NCI-H2107 treated with DMSO at 0.1 percent for 48 hours (cell line): ENCODE measurements around the gene ZDHHC16.
"Not testable (repeated sequence)": the region's sequence is repeated elsewhere in the genome, so short reads cannot be mapped to it uniquely, and the experiment has no call there.

Source experiments
- DNase-seq: peaks from one replicate; lab custom pipeline; 2025; ENCODE audit not compliant: unreplicated experiment; lab: John Stamatoyannopoulos, UW

The ZDHHC16 gene

DNA sequence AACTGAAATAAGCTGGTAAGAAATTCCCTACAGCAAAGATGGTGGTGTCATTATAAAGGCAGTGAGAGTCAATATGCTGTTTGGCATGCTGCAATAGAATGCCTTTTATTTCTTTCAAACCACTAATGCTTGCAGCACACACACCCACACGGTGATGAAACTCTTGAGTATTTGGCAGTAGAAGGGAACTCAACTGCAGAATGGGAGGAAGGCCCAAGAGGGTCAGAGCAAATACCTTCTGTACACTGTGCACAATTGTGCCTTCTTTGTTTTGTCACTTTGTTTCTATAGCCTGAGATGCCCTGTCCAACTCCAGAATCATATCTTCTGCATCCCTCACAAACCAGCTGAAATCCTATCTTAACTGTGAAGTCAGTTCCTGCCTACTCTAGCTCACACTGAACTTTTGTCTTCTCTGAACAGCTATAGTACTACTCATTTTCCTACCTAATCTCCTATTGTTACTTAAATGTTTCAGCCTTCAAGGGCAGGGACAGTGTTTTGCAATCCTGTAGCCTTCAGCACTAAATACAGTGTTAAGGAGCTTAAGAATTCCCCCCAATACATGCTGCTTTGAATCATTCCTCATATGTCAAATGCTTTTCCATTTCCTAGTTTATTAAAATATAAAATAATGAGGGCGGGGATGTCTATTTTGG lies 30.1 kb downstream of the ZDHHC16 start:
- DNase-seq = no peak

DNA sequence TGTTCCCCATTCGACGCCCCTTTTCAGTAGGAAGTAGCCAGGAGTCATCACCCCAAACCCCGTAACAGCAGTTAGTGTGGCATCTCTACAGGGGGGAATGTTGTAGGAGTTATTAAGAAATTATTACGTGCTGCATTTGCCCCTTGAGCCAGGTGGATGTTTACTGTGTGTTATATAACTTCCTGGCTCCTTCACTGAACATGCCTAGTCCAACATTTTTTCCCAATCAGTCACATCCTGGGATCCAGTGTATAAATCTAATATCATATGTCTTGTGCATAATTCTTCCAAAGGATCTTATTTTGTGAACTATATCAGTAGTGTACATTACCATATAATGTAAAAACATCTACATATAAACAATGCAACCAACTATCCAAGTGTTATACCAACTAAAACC lies 33.4 kb downstream of the ZDHHC16 start:
- not testable (repeated sequence) for DNase-seq

DNA sequence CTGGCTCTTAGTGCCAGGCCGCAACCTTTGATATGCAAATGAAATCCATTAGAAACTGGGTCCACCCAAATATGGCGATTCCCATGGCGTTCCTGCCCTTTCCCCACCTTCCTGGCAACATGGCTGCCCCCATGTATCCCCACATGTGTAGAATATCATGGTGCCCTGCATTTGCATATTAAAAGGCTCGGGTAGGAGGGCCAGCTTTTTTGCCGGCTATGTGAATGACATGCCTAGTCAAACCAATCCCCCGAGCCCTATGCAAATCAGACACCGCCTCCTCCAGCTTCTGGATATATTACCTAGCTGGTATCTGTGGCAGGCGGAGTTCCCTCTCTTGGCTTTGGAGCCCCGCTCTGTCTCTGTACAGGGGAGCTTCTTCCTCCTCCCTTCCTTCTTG lies 34.0 kb downstream of the ZDHHC16 start:
- no peak for DNase-seq

DNA sequence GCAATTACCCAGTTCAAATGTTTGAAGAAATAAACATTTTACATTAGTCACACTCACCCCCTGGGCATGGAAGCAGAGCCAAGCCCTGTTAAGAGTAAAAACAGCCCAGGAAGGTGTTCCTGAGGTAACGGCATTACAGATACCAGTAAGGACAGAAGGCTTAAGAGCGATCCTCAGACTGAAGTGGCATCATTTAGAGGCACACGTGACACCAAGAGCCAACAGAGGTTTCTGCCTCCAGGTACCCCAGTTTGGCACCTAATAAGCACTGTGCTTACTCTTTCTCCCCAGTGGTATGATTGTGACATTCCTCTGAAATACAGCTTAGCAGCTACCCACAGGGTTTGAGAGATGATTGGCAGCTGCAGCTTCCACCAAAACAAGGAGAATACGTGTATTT lies 35.1 kb downstream of the ZDHHC16 start:
- no peak for DNase-seq

DNA sequence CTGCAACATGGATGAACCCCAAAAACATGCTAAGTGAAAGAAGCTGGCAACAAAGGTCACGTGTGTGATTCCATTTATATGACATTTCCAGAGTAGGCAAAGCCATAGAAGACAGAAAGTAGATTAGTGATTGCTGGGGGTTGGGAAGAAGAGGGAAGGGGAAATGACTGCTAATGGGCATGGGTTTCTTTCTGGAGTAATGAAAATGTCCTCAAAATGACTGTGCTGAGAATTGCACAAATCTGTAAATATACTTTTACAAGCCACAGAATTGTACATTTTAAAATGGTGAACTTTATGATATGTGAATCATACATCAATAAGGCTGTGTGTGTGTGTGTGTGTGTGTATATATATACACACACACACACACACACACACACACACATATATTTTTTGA lies 36.4 kb downstream of the ZDHHC16 start:
- no peak for DNase-seq

DNA sequence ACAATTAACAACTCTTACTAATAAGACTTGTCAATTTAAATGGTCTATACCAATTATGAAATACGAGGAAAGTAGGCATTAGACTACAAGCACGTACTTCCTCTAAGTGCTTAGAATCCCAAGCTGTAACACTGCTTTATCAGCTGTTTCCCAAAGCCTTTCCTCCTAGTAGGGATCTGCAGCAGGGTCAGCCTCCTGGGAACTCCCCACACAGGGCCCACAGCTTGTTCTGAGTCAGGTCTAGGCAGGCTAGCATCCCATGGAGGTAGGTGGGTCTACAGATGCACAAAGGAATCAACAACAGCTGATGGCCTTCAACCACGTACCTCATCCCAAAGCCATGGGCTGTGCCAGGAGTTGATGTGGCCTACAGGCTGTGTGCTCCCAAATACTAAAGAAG lies 37.5 kb downstream of the ZDHHC16 start:
- no peak for DNase-seq

DNA sequence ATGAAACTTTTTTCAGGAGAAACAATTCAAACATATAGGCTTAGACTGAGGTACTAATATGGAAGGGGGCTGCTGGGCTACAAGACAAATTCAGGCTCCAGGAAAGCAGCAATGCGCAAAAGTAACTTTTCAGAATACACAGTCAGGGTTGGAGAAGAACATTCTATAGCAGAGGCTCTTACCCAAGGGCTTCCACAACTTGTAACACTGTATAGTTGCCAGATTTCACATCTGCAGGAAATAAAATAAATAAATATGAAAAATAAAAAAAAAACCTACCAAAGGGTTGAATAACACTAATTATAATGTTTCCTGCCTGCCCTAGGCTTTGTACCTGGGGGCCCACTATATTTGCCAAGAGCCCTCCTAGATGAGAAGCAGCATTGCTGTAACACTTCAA lies 37.9 kb downstream of the ZDHHC16 start:
- no peak for DNase-seq

DNA sequence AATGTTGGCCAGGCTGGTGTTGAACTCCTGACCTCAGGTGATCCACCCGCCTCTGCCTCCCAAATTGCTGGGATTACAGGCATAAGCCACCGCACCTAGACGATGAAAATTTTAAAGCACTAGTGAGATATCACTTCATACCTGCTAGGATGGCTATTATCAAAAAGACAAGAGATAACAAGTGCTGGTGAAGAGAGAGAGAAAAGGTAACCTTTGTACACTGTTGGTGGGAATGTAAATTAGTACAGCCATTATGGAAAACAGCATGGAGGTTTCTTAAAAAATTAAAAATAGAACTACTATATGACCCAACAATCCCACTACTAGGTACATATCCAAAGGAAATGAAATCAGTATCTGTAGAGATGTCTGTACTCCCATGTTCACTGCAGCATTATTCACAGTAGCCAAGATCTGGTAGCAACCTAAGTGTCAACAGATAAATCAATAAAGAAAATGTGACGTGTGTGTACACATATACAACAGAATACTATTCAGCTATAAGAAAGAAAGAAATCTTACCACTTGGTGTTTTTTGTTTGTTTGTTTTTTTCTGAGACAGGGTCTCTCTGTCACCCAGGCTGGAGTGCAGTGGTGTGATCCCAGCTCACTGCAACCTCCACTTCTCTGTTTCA lies 39.8 kb downstream of the ZDHHC16 start:
- DNase-seq = no peak

DNA sequence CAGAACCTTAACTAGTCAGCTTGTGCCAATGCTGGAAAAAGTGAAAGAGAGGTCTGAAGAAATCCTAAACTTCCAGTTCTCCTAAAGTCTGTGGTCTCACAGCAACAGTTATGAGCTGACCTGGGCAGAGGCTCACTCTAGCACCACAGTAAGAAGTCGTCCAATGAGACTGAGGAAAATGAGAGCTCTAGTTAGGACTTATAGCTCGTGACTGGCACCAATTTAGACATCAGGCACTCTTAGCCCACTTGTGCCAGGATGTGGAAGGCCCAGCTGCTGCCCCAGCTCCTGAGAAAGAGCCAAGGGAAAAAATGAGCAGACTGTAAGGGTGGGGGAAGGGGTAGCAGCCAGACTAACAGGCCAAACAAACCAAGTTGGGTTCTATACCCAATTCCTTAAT lies 44.6 kb downstream of the ZDHHC16 start:
- DNase-seq = no peak

DNA sequence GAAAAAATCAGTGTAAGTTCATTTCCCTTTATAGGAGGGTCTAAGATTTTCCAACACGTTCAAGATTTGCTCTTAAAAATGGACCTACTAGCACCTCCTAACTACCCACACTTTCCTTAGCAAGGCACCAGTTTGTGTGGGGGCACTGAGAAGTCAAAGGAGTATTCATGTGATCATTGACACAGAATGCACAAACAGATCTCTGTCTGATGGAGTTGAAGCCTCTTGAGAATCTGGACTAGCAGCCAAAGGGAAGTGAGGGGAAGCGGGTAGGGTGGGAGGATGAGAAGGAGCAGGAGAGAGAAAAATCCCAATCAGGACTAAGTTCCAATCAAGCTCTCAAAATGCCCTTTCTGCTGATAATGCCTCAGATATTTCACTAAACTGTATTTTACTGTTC lies 48.2 kb downstream of the ZDHHC16 start:
- DNase-seq = no peak

DNA sequence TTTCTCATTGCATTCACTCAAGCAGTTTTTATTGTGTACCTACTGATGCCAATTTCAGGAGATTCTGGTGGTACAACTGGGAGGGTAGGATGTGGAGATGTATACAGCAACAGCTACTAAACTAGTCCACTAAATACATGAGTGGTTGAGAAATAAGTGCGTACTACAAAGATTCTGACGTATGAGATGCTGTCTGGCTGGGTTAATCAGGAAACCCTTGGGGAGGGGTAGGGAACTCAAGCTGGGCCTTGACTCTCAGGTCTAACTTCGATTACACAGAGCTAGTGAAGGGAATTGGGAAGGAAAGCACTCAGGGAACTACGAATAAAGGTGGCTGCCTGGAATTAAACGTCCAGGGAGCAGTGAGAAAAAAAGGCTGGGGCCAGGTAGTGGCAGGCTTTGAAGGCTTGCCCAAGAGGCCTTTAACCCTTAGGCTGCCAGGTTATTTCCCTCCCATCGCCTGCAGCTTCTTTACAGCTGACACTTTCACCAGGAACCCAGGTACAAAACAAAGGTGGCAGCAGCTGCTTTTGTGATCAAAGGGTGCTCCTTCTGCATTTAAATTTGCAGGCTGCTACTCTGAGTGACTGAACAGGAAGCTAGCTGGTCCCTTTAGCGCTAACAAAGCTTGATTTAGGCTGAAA lies 49.0 kb downstream of the ZDHHC16 start:
- DNase-seq = peak; percentile 4

DNA sequence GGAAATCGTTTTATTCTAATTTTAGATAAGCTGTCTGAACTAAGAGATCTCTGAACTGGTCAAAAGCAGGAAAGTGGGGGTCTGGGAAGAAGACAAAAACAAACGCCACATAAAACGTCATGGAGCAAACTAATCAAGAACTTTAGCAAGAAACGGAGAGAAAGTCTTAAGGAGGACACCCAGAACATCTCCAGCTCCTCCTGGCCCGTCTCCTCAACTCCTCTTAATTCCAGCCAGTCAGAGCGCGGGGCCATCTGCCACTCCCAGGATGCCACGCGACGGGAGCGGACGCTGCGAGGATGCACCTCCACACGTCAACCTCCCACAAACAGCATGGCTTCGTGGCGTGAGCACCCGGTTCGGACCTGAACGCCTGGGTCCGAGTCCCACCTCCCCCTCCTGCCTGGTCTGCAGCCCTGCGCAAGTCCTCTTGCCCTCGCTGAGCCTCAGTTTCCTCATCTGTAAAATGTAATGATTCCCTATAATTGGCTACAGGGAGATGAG lies 51.6 kb downstream of the ZDHHC16 start:
- peak; percentile 9 for DNase-seq

DNA sequence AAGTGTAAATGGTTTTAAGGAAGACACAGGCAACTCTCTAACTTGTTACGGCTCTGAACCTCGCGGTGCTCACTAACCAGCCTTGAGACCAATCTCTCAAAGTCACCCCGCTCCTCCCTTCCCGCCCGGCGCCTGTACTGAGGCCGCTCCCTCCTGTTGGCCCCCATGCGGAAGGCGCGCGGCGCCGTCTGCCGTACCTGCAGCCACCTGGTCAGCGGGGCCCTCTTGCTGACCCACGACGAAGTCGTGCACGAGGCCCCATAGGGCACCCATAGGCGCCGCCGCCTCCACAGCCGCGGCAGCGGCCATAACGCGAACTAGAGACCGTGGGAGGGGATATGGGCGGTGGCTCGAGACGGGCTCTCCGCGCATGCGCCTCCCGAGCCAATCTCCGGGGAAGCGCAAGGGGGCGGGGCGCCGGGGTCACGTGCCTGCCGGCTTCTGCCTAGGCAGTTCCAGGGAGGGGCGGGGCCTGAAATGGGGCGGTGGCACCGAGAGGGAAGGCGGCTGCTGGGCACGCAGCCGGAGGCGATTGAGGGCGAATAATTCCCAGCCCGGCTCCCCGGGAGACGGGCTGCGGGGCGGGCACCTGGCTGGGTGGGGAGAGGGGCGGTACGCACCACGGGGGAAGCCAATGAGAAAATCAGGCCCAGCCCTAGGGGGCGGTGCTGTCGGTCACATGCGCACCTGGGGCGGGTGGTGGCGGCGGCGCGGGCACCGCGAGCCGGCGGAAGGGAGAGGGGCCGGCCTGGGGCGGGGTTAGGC lies 52.3 kb downstream of the ZDHHC16 start, which contains the start of gene MMS19:
Gene MMS19, minus strand, starts transcription at position 347 of the 765 bp plus-strand sequence. Its CDS starts 38 bp downstream, at position 309.
- DNase-seq = peak; percentile 82

DNA sequence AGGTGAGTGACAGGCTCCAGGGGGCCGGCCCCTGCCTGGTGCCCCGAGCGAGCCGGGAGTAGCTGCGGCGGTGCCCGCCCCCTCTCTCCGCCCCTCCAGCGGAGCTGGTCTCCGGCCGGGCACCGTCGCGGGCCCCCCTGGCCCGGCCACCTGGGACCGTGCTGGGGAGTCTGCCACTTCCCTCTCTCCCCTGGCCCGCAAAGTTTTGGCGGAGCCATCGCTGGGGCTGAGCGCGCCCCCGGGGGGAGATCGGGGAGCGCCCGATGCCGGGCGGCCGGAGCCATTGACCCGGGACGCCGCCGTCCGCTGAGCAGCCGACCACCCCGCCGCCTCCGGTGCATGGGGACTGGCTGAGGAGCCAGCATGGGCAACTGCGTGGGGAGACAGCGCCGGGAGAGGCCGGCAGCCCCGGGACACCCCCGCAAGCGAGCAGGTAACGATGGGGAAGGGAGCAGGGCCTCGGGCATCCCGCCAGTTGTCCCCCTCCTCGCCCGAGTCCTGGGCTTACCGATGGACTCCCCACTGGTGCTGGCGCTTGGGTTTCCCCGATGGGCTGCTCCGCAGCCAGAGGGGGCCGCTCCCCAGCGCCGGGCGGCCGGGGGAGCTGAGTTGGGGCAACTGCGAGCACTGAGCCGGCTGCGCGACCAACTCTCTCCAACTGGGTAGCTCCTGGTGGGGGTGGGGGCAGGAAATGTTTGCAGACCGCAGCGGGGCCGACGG lies 53.0 kb downstream of the ZDHHC16 start, which contains the start of gene UBTD1:
Gene UBTD1, plus strand, starts transcription at position 84 of the 720 bp plus-strand sequence. Its CDS starts 280 bp downstream, at position 364.
- DNase-seq = no peak

DNA sequence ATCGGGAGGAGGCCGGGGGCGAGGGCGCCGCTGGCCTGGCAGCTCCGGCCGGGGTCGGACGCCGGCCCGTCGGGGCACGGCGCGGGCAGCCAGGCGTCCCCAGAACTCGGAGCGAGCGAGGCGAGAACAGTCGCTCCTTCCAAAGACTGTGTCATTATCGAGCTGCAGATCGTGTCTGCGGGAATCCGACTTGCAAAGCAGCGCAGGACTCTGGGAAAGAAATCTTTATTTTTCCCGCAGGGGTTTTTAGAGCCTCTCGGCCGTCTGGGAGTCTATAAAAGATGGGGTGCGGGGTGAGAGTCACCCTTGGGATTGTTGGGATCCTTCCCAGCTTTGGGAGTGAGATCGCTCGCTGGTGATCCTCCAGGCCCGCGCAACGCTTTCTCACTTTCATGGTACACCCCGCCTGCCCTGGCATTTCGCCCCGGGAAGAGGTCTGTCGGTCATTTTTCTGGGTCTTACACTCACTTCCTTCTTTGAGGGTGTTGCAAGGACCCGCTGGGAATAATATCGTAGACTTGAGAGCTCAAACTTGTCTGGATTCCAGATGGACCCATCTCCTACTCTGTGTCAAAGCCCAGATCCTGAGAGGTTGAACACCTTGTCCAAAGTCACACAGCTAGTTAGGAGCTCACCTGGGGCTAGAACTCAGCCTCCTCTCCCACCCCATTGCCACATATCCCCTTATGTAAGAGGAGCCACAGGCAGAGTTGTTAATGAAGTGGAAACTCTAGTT lies 53.8 kb downstream of the ZDHHC16 start:
- no peak for DNase-seq

DNA sequence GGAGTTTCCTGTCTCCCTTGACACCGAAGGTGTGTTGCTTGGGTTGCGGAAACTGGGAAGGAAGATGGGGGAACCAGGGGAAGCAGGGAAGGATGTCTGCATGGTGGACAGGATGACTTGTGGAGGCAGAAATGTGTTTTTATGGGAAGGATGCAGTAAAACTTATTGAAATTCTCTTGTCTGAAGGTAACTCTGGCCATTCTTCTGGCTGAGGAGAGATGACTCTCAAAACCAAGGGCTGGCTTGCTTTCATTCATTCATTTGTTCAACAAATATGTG lies 54.3 kb downstream of the ZDHHC16 start:
- no peak for DNase-seq

DNA sequence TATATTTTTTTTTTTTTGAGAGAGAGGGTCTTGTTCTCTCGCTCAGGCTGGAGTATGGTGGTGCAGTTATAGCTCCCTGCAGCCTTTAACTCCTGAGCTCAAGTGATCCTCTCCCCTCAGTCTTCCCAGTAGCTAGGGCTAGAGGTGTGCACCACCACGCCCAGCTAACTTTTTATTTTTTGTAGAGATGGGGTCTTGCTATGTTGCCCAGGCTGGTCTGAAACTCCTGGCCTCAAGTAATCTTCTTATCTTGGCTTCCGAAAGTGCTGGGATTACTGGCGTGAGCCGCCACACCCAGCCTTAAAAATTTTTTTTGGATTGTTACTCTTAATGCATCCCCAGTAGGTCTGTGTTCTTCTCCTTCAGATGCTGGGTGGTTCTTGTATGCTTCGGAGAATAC lies 56.9 kb downstream of the ZDHHC16 start:
- no peak for DNase-seq

DNA sequence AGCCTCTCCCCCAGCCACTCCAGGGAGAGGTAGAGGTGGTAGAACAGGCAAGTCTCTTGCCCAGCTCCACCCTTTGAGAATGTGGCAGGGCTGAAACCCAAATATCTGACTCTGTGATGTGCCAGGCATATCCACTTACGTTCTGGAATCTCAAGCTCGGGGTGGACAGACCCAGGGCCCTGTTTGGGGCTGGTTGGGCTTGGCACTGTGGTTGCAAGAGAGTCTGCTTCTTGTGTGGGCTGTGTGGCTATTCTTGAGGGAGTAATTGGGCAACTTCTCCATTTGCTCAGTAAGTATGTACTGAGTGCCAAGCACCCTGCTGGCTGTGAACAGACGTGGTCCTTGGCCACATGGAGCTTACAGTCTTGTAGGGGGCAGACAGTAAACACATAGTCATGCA lies 57.4 kb downstream of the ZDHHC16 start:
- no peak for DNase-seq

DNA sequence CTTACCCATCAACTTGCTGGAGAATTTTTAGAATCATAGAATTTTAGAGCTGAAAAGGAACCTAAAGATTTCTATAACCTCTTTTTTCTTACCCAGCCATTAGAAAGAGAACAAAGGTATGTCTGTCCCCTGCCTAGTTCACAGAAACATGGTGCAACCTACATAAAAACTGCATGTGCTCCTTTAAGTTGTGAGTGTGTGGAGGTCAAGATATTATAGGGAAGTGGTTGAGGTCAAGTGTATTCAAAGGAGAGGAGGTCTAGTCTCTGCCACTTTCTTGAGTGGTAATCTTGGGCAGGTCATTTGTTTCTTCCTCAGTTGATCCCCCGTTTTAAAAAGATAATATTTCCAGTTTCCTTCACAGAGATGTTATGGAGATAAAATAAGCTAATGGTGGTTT lies 59.2 kb downstream of the ZDHHC16 start:
- no peak for DNase-seq
